HG03045 (cell line): ENCODE data around the gene TOR3A.
A peak's percentile ranks its signal among the peaks of the same experiment; 100 is the strongest.
"Not testable (repeated sequence)": the region's sequence is repeated elsewhere in the genome, so short reads cannot be mapped to it uniquely, and the experiment has no call there.

Experiments
- ATAC-seq: cut with Tn5 transposase; IDR thresholded peaks from one replicate; pipeline ENCODE4 v1.9.1; 2021; ENCODE audit warnings: mild to moderate bottlenecking, moderate library complexity; ENCODE audit not compliant: unreplicated experiment

Gene TOR3A

DNA sequence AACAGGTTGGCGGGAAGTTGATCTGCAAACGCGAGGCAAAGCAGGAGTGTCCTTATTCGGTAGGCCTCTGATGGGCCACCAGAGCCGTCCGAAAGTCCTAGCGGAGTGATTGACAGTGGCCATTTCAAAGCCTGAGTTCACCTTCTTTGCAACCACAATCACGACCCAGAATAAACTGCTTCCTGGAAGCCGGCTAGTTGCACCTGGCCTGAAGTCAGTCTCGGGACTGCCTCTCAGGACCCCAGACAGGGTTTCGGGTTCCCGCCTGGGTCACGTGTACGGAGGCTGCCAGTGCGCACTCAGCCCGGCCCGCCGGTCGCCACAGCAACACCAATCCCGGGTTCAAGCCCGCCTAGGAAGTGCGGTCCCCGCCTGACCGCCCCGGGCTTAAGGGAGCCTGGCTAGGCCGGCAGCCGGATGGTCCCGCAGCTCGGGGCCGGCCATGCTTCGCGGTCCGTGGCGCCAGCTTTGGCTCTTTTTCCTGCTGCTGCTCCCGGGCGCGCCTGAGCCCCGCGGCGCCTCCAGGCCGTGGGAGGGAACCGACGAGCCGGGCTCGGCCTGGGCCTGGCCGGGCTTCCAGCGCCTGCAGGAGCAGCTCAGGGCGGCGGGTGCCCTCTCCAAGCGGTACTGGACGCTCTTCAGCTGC is at the start of gene TOR3A:
TOR3A (plus strand) TSS at position 384 of the 646 bp plus-strand sequence; CDS start at position 443, 59 bp downstream.
- ATAC-seq, result peak; percentile 91

DNA sequence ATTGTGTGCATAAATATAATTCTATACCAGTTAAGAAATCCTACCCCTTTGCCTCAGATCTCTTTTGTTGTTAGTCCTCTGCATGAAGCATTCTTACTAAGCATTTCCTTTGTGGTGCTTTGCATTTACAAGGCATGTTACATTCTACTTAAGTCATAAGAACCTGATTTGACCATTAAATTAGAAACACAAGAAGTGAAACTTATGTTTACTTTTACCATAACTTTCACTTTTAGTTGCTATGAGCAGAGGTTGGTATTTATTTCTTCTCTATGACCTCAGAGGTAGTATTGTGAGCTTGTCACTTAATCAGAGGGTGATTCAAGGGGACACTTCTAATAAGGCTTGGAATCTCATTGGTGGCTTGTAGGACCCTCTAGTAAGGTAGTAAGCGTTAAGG is 47.1 kb upstream of the TOR3A start:
- ATAC-seq, result peak; percentile 69

- ATAC-seq, result peak; percentile 51
Observed at GRCh38 chr1:179036844-179037465, 44.9 kb upstream of the TOR3A start.

GRCh38 chr1:179038528-179039281 is 43.2 kb upstream of the TOR3A start:
- ATAC-seq, result no peak

GRCh38 chr1:179039502-179040174 is 42.2 kb upstream of the TOR3A start:
- ATAC-seq, result not testable (repeated sequence)

DNA sequence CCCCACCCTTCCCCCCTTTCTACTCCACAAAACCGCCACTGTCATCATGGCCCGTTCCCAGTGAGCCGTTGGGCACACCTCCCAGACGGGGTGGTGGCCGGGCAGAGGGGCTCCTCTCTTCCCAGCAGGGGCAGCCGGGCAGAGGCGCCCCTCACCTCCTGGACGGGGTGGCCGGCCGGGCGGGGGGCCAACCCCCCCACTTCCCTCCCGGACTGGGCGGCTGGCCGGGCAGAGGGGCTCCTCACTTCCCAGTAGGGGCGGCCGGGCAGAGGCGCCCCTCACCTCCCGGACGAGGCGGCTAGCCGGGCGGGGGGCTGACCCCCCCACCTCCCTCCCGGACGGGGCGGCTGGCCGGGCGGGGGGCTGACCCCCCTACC is 41.7 kb upstream of the TOR3A start:
- not testable (repeated sequence) for ATAC-seq

- ATAC-seq, result no peak
Observed at GRCh38 chr1:179042087-179042486, 39.8 kb upstream of the TOR3A start.

- no peak for ATAC-seq
Observed at GRCh38 chr1:179042700-179043099, 39.2 kb upstream of the TOR3A start.

GRCh38 chr1:179043266-179043665 is 38.6 kb upstream of the TOR3A start:
- ATAC-seq, result no peak

- no peak for ATAC-seq
Observed at GRCh38 chr1:179043907-179044306, 38.0 kb upstream of the TOR3A start.

- ATAC-seq, result no peak
Observed at GRCh38 chr1:179046808-179047635, 34.8 kb upstream of the TOR3A start.

GRCh38 chr1:179047636-179047997 is 34.3 kb upstream of the TOR3A start:
- ATAC-seq, result no peak

DNA sequence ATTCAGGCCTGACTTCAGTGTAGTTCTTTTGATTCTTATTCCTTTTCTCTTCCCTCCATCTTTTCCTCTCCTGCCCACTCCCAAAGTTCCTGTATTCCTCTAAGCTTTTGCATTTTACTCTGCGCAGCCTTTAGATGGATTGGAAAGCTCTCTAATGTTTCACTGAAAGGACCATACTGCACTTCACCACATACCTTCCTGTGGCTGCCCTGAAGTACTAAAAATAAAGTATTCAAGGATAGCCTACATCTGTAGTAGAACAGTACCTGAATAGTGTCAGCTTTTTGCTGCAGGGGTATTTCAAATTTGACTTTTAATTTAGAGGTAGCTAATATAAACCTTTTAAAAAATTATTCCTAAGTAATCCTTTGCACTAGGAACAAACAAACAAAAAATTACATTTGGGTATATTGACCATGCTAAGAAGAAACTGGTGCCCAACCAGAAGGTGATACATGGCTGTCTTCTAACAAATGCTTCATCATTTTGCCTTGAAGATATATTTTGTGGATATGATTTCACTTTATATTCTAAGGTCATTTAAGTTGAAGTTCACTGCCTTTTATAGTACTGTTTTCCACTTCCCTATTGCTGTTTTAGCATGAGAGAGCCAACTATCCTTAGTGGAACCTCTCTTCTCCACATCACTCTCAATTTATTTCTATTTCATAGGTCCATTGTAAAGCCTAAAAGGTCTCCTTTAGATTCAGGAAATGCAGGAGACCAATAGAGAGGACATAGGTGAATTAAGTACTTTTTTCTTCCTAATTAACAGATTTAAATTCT is 33.3 kb upstream of the TOR3A start:
- no peak for ATAC-seq

DNA sequence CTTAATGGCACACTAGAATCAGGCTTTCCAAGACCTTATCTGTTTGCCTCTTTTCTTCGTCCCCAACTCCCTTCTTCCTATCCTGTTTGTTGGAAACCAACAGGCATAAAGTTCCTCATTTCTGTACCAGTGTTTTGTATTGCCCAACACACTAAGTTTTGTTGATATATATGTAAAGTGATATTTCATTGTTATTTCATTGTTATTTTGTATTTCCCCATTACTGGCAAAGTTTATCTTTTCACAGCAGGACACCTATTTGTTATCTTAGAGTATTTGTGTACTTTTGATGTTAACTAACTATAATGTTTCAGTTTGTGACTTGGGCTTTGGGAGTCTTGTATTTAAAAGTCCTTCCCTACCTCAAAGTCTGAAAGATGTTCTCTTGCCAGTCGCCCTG is 29.1 kb upstream of the TOR3A start:
- ATAC-seq, result no peak

GRCh38 chr1:179053486-179053885 is 28.4 kb upstream of the TOR3A start:
- ATAC-seq, result no peak

- ATAC-seq, result no peak
Observed at GRCh38 chr1:179055937-179056336, 25.9 kb upstream of the TOR3A start.

DNA sequence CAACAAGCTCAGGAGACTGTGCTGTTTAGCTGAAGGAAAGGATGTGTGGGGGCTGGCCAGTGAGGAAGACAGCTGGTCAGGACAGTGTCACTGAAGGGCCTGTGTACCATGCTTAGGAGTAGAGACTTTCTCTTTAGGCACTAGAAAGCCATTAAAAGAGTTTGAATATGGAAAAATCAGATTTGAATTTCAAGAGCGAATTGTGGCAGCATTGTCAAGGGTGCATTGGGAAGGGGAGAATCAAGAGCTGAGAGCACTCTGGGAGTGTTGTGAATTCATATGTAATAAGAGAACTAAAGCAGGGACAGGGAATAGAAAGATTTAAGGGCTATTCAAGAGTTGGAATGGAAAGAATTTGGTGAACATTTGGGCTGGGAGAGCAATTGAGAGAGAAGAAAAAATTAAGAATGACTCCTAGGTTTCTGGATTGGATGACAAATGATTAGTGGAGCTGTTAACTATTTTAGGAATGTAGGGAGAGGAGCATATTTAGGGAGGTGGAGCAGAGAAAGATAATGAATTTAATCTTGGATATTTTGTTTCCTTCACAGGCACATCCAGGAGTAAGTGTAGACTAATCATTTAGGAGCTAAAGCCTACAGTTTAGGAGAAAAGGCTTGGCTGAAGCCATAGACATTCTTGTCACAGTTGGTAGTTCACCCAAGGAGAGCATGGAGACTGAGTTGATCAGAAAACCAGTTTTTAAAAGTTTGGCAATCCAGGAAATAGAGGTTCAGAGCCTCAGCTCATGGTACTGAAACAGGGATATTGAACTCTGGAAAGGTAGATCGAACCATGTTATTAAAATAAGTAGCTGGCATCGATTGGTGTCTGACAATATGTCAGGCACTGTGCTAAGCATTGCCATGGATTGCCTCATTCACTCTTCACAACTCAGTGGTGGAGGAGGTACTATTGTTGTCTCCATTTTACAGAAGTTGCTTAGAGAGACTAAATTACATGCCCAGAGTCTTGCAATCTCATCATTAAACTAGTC is 23.1 kb upstream of the TOR3A start:
- ATAC-seq, result no peak

DNA sequence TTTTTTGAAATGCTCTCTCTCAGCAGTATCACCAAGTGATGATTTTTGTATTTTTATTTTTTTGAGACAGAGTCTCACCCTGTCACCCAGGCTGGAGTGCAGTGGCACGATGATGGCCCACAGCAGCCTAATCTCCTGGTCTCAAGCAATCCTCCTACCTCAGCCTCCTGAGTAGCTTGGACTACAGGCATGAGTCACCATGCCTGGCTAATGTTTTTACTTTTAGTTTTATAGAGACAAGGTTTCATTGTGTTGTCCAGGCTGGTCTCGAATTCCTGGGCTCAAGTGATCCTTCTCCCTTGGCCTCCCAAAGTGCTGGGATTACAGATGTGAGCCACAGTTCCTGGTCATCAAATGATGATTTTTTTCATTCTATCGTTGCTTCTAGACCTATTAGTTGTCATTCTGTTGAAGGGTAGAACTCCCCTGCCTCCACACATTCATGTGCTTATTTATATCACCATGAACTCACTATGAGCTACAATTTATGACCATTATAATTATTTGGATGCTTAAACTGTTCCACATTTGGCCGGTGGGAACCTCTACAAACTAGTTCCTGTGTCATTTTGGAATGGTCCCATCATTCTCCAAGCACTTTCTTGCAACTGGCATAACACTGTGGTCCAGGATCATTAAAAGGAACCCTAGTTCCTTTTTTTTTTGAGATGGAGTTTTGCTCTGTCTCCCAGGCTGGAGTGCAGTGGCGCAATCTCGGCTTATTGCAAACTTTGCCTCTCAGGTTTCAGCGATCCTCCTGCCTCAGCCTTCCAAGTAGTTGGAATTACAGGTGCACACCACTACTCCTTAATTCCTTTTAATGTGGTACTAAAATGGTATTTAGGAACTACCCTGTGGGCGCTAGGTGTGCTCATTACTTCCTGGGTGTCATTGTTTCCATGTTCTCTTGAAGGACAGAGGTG is 20.2 kb upstream of the TOR3A start:
- ATAC-seq, result no peak
